ENCODE results near the gene MICAL3.

GRCh38 chr22:17825876-17826550 is 198.3 kb downstream of the MICAL3 start:
- TF ChIP-seq ZFP30 (CRISPR knock-in tag; IDR thresholded peaks at IDR 0.05) (no peak), OSR1 (CRISPR knock-in tag; IDR thresholded peaks at IDR 0.05) (no peak), PATZ1 (CRISPR knock-in tag; IDR thresholded peaks at IDR 0.05; ENCODE audit: borderline replicate concordance) (no peak), CSRNP3 (CRISPR knock-in tag; IDR thresholded peaks at IDR 0.05) (no peak), CSDC2 (CRISPR knock-in tag; IDR thresholded peaks at IDR 0.05) (no peak), GLIS3 (CRISPR knock-in tag; IDR thresholded peaks at IDR 0.05) (no peak), RARB (CRISPR knock-in tag; IDR thresholded peaks at IDR 0.05) (no peak), ZFP3 (CRISPR knock-in tag; IDR thresholded peaks at IDR 0.05) (no peak), ZNF565 (CRISPR knock-in tag; conservative IDR thresholded peaks at IDR 0.05; ENCODE audit: low read depth) (no peak), ISL1 (CRISPR knock-in tag; IDR thresholded peaks at IDR 0.05) (no peak)
